HCT116 (cell line): ENCODE measurements around the gene BCAN. TPM values are rescaled to one million over a fixed set of nuclear protein-coding genes. Genes with fewer than 3 reads are reported as not detected.

Experiments
- ATAC-seq: fragments of 200-7000 bp; cut with Tn5 transposase; 2 replicates; pipeline ENCODE4 v1.9.1; 2020; ENCODE audit warnings: mild to moderate bottlenecking, moderate library complexity
- BruUV-seq: library from RNA; stranded (reverse); fragments of 400-500 nt; replicated peaks from 2 replicates; lab custom pipeline; 2021; lab: Mats Ljungman, UMichigan
- CTCF ChIA-PET: fragments of 300-600 bp; sonication (Branson Sonifier 250); formaldehyde crosslinking; loops from one replicate; lab custom pipeline; 2021; ENCODE audit warnings: antibody characterized with exemption; lab: Charles Lee
- POLR2A ChIA-PET: fragments of 300-600, 350-600 bp; sonication (Branson Sonifier 250); formaldehyde crosslinking; loops from one replicate; lab custom pipeline; 2021; ENCODE audit warnings: antibody characterized with exemption; lab: Charles Lee
- RAD21 ChIA-PET, 2 experiments: fragments of 300-600 bp; sonication (Branson Sonifier 250); formaldehyde crosslinking; loops; one replicate each; lab custom pipeline; 2023; ENCODE audit warnings: low total read pairs in 2 of 2; ENCODE audit not compliant: uncharacterized antibody in 2 of 2, unreplicated experiment in 2 of 2, low non-redundant PET in 1 of 2; lab: Charles Lee
- DNase-seq: peaks from one replicate; pipeline ENCODE4 v3.0.0-alpha.2; 2010; ENCODE audit warnings: low read depth, low spot score
- H2AFZ ChIP-seq: fragments of 200-600 bp; shearing (Covaris generic), sonication (generic); 2 replicates; pipeline ENCODE4 v1.6.1; 2017; ENCODE audit warnings: low read depth, mixed run types, mixed read lengths, antibody characterized with exemption, low read length; ENCODE audit not compliant: poor library complexity, severe bottlenecking
- H3K27ac ChIP-seq: 2 replicates; pipeline ENCODE4 v1.5.1; 2012; ENCODE audit warnings: low read depth, low read length
- H3K27me3 ChIP-seq: fragments of 200-600 bp; sonication (generic); 2 replicates; pipeline ENCODE4 v1.6.1; 2016; ENCODE audit warnings: mixed run types, low read length, mixed read lengths; ENCODE audit not compliant: insufficient read depth
- H3K36me3 ChIP-seq, 2 experiments: fragments of 200-500 bp in 1 of 2; fragments of 200-600 bp in 1 of 2; sonication (Bioruptor generic) in 1 of 2; sonication (generic) in 1 of 2; 2 replicates each; pipeline versions ENCODE4 v1.5.1 to v1.6.1; 2014 to 2016; ENCODE audit warnings: low read length in 2 of 2, inconsistent platforms in 1 of 2, mixed read lengths in 1 of 2, mixed run types in 1 of 2; ENCODE audit not compliant: insufficient read depth in 2 of 2, control insufficient read depth in 1 of 2
- H3K4me1 ChIP-seq, 2 experiments: fragments of 200-600 bp in 1 of 2; sonication (generic) in 1 of 2; 2 replicates each; pipeline versions ENCODE4 v1.5.1 to v1.6.1; 2012 to 2017; ENCODE audit warnings: low read length in 2 of 2, inconsistent platforms in 1 of 2, mild to moderate bottlenecking in 1 of 2, mixed read lengths in 1 of 2, mixed run types in 1 of 2, moderate library complexity in 1 of 2; ENCODE audit not compliant: insufficient read depth in 2 of 2, control insufficient read depth in 1 of 2
- H3K4me2 ChIP-seq: fragments of 200-600 bp; sonication (generic); 2 replicates; pipeline ENCODE4 v1.6.1; 2017; ENCODE audit warnings: mixed run types, low read length, mixed read lengths
- H3K4me3 ChIP-seq, 2 experiments: fragments of 200-600 bp in 1 of 2; sonication (generic) in 1 of 2; replicated peaks in 1 of 2; 2 replicates each; pipeline ENCODE4 v1.5.1; 2011 to 2016; ENCODE audit warnings: low read length in 2 of 2, control low read depth in 1 of 2, low read depth in 1 of 2, mild to moderate bottlenecking in 1 of 2, mixed read lengths in 1 of 2, mixed run types in 1 of 2
- H3K79me2 ChIP-seq: fragments of 200-600 bp; sonication (generic); 2 replicates; pipeline ENCODE4 v1.6.1; 2017; ENCODE audit warnings: mild to moderate bottlenecking, mixed run types, low read length, moderate library complexity, mixed read lengths; ENCODE audit not compliant: insufficient read depth
- H3K9ac ChIP-seq: fragments of 200-600 bp; sonication (generic); 2 replicates; pipeline ENCODE4 v1.6.1; 2016; ENCODE audit warnings: low read length, mixed read lengths
- H3K9me2 ChIP-seq: fragments of 200-600 bp; sonication (generic), shearing (Covaris generic); 2 replicates; pipeline ENCODE4 v1.6.1; 2017; ENCODE audit warnings: mixed run types, mild to moderate bottlenecking, moderate library complexity; ENCODE audit not compliant: insufficient read depth
- H3K9me3 ChIP-seq, 2 experiments: fragments of 200-500 bp in 1 of 2; fragments of 200-600 bp in 1 of 2; sonication (Bioruptor generic) in 1 of 2; sonication (generic) in 1 of 2; 2 replicates each; pipeline ENCODE4 v1.6.1; 2014 to 2017; ENCODE audit warnings: low read length in 2 of 2, mixed read lengths in 2 of 2, inconsistent platforms in 1 of 2, low read depth in 1 of 2, mild to moderate bottlenecking in 1 of 2, mixed run types in 1 of 2, moderate library complexity in 1 of 2; ENCODE audit not compliant: control insufficient read depth in 1 of 2, insufficient read depth in 1 of 2
- H4K20me1 ChIP-seq: fragments of 200-600 bp; sonication (generic), shearing (Covaris generic); 2 replicates; pipeline ENCODE4 v1.6.1; 2017; ENCODE audit warnings: mixed run types, mild to moderate bottlenecking, moderate library complexity; ENCODE audit not compliant: insufficient read depth
- CEBPB ChIP-seq: IDR thresholded peaks from 2 replicates; pipeline ENCODE4 v1.6.1; 2012; ENCODE audit warnings: low read depth
- CTCF ChIP-seq, 3 experiments: fragments of 200-600 bp in 1 of 3; sonication (generic) in 1 of 3; IDR thresholded peaks in 2 of 3; conservative IDR thresholded peaks in 1 of 3; 2 replicates each; pipeline ENCODE4 v1.5.1; 2012 to 2017; ENCODE audit warnings: low read depth in 2 of 3, low read length in 2 of 3, antibody characterized with exemption in 1 of 3, borderline replicate concordance in 1 of 3, control low read depth in 1 of 3, mild to moderate bottlenecking in 1 of 3, mixed read lengths in 1 of 3, mixed run types in 1 of 3, moderate library complexity in 1 of 3; ENCODE audit not compliant: insufficient read depth in 1 of 3
- EGR1 ChIP-seq: IDR thresholded peaks from 2 replicates; pipeline ENCODE4 v1.6.1; 2012; ENCODE audit warnings: low read depth
- ELF1 ChIP-seq: IDR thresholded peaks from 2 replicates; pipeline ENCODE4 v1.6.1; 2012; ENCODE audit warnings: low read depth, borderline replicate concordance
- RAD21 ChIP-seq: IDR thresholded peaks from 2 replicates; pipeline ENCODE4 v1.6.1; 2012; ENCODE audit warnings: low read depth, mild to moderate bottlenecking
- SIN3A ChIP-seq: IDR thresholded peaks from 2 replicates; pipeline ENCODE4 v1.6.1; 2012; ENCODE audit warnings: low read depth
- SP1 ChIP-seq: IDR thresholded peaks from 2 replicates; pipeline ENCODE4 v1.6.1; 2012; ENCODE audit warnings: low read depth
- SRF ChIP-seq: IDR thresholded peaks from 2 replicates; pipeline ENCODE4 v1.6.1; 2012; ENCODE audit warnings: low read depth
- TCF7L2 ChIP-seq: IDR thresholded peaks from 2 replicates; pipeline ENCODE4 v1.7.0; 2011; ENCODE audit warnings: borderline replicate concordance, inconsistent platforms; ENCODE audit not compliant: insufficient read depth, insufficient read length; ENCODE audit errors: extremely low read depth
- ZBTB33 ChIP-seq: IDR thresholded peaks from 2 replicates; pipeline ENCODE4 v1.6.1; 2011; ENCODE audit warnings: mild to moderate bottlenecking, low read length, moderate library complexity; ENCODE audit not compliant: insufficient replicate concordance; ENCODE audit errors: extremely low read depth
- ZFX ChIP-seq: fragments of 450-650 bp; IDR thresholded peaks from 2 replicates; pipeline ENCODE4 v1.6.1; 2017
- intact Hi-C: fragments of 100-400 bp; cut with micrococcal nuclease; formaldehyde crosslinking; loops from 2 replicates; pipeline ENCODE4 v1.10.0; 2022
- total RNA-seq: library from RNA; stranded (reverse); gene quantifications from one replicate; pipeline ENCODE4 v1.2.1, GENCODE V29; 2021; ENCODE audit not compliant: unreplicated experiment
- TF ChIP-seq, protein P1 (sequence below): IDR thresholded peaks from 2 replicates; pipeline ENCODE4 v1.6.1; 2012; ENCODE audit warnings: low read depth

BCAN gene
- total RNA-seq, 1 experiment from 2014 or later: not detected

DNA sequence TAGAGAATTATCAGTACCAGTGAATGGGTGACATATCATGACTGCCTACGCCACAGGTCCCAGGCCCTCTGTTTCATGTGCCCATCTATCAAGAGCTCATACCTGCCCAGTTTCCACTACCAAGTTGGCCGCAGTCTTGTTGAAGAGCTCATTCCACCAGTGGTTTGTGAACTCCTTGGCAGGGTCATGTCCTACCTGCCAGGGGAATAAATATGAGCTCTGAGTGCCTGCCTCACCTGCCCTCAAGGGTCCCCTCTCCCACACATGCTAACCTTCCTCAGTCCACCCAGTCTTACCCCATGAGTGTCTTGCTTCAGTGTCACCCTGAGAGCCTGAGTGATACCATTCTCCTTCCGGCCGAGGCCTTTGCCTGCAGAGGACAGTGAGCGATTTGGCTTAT is 43.8 kb upstream of the BCAN start (continued):
- TF ChIP-seq, protein P1, sequence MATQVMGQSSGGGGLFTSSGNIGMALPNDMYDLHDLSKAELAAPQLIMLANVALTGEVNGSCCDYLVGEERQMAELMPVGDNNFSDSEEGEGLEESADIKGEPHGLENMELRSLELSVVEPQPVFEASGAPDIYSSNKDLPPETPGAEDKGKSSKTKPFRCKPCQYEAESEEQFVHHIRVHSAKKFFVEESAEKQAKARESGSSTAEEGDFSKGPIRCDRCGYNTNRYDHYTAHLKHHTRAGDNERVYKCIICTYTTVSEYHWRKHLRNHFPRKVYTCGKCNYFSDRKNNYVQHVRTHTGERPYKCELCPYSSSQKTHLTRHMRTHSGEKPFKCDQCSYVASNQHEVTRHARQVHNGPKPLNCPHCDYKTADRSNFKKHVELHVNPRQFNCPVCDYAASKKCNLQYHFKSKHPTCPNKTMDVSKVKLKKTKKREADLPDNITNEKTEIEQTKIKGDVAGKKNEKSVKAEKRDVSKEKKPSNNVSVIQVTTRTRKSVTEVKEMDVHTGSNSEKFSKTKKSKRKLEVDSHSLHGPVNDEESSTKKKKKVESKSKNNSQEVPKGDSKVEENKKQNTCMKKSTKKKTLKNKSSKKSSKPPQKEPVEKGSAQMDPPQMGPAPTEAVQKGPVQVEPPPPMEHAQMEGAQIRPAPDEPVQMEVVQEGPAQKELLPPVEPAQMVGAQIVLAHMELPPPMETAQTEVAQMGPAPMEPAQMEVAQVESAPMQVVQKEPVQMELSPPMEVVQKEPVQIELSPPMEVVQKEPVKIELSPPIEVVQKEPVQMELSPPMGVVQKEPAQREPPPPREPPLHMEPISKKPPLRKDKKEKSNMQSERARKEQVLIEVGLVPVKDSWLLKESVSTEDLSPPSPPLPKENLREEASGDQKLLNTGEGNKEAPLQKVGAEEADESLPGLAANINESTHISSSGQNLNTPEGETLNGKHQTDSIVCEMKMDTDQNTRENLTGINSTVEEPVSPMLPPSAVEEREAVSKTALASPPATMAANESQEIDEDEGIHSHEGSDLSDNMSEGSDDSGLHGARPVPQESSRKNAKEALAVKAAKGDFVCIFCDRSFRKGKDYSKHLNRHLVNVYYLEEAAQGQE: no peak
- TF ChIP-seq SIN3A (no peak), SRF (no peak), SP1 (no peak)

DNA sequence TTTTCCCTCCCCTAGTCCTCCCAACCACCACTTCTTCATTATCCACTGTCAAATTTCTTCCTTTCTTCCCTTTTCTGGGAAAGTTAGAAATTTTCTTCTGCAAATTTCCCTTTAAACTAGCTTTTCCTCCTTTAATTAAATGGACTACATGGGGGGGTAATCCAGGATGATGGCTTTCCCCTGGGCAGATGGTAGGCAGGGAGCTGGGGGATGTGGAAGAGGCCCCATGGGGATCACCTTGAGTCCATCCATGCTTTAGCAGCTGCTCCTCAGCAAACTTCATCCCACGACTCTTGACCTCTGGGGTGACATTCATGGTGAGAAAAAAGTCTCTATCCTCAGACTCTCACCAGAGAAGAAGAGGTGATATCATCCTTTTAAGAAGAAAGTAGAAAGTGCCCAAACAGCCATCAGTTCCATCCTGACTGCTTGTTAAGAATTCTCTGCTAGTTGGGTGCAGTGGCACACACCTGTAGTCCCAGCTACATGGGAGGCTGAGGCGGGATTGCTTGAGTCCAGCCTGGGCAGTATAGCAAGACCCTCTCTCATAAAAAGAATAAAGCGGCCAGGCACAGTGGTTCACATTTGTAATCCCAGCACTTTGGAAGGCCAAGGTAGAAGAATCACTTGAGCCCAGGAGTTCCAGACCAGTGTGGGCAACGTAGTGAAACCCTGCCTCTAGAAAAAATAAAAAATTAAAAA is 43.0 kb upstream of the BCAN start:
- ChIA-PET POLR2A (no interaction called here), RAD21 (no interaction called here), CTCF (interaction anchor here (0.8 to 1.1 kb wide), 2 partner anchors 14 to 213 kb away, joined by 3 to 4 read pairs; no protein-coding TSS in a partner anchor)
- DNase-seq: no peak
- H3K36me3 ChIP-seq: peaks cover 25 to 51% of the 10 kb centered on the region in 2 experiments; a peak in 3 of 4 replicates
- H4K20me1 ChIP-seq: no peaks in the 10 kb centered on the region
- ATAC-seq: no peak
- peaks cover 58% of the 10 kb centered on the region for H3K79me2 ChIP-seq
- peaks cover 11 to 29% of the 10 kb centered on the region in 2 experiments for H3K4me1 ChIP-seq
- no peak overlapping the region for H3K27ac ChIP-seq
- no peaks in the 10 kb centered on the region for H3K9me2 ChIP-seq
- H3K4me3 ChIP-seq: no peak overlapping the region
- no peak overlapping the region for H2AFZ ChIP-seq
- BruUV-seq: no TSS peak
- no peak overlapping the region for H3K4me2 ChIP-seq
- H3K27me3 ChIP-seq: no peaks in the 10 kb centered on the region
- no peak overlapping the region for H3K9ac ChIP-seq
- intact Hi-C loops: no loop called here
- H3K9me3 ChIP-seq: no peaks in the 10 kb centered on the region
- TF ChIP-seq ZFX (no peak), TCF7L2 (no peak), EGR1 (no peak), SRF (no peak), RAD21 (no peak), CEBPB (no peak), CTCF (IDR thresholded peaks at IDR 0.05 in 2 of 3, conservative IDR thresholded peaks at IDR 0.05 in 1 of 3; ENCODE audit: borderline replicate concordance in 1 of 3, insufficient read depth in 1 of 3, low read depth in 2 of 3, low read length in 2 of 3) (no peak), ZBTB33 (no peak), ELF1 (no peak)
- TF ChIP-seq, protein P1: no peak
